ENCODE measurements around the gene PWWP2A. TPM values are rescaled to one million over a fixed set of nuclear protein-coding genes. Genes with fewer than 3 reads are reported as not detected.

Gene PWWP2A
- total and polyA plus RNA-seq, 2 of the 4 experiments (the other 2 are of a cell fraction): 8.8 to 12.5 TPM

- Histone ChIP-seq H2BK120ac (ENCODE audit: low read depth, low read length) (no peak overlapping the region), H3K27ac (ENCODE audit: insufficient read depth, low read length) (no peak overlapping the region), H3K23ac (ENCODE audit: low read depth, low read length) (no peak overlapping the region), H3K27me3 (ENCODE audit: control insufficient read depth, insufficient read depth, low read length) (no peaks in the 10 kb centered on the region), H3K9me3 (ENCODE audit: control insufficient read depth, insufficient read depth, low read length) (no peaks in the 10 kb centered on the region), H2BK5ac (ENCODE audit: low read depth, low read length, poor library complexity, severe bottlenecking) (no peak overlapping the region), H3K56ac (ENCODE audit: extremely low read depth, insufficient read depth, low read length) (no peak overlapping the region), H4K5ac (ENCODE audit: low read depth, low read length) (no peak overlapping the region), H3K4me3 (ENCODE audit: insufficient read depth, low read depth, low read length) (no peak overlapping the region), H3K9ac (ENCODE audit: low read depth, low read length) (no peak overlapping the region), H4K91ac (ENCODE audit: insufficient read depth, low read depth, low read length) (no peak overlapping the region), H2AK9ac (replicated peaks; ENCODE audit: low read depth, low read length, poor library complexity) (no peak overlapping the region), H3K79me1 (ENCODE audit: low read depth in 1 of 2, low read length in 2 of 2) (peaks cover 10 to 24% of the 10 kb centered on the region in 2 experiments; a peak in 3 of 4 replicates), H3K18ac (ENCODE audit: low read depth, low read length) (no peak overlapping the region), H2BK20ac (ENCODE audit: low read depth, low read length) (no peak overlapping the region), H2BK15ac (ENCODE audit: low read depth, low read length) (no peak overlapping the region), H2AK5ac (ENCODE audit: low read depth, low read length) (no peak overlapping the region), H3K4me2 (ENCODE audit: low read depth, low read length) (no peak overlapping the region), H3K9me1 (ENCODE audit: insufficient read depth, low read length) (peaks cover under 1% of the 10 kb centered on the region), H4K8ac (ENCODE audit: low read depth in 2 of 2, low read length in 2 of 2) (no peak overlapping the region), H3K14ac (replicated peaks; ENCODE audit: low read depth, low read length) (no peak overlapping the region), H2AFZ (replicated peaks; ENCODE audit: low read length, poor library complexity) (no peak overlapping the region), H3K36me3 (ENCODE audit: control insufficient read depth, insufficient read depth, low read length) (peaks cover 12% of the 10 kb centered on the region), H4K20me1 (ENCODE audit: insufficient read depth, low read length) (no peaks in the 10 kb centered on the region), H3K4ac (ENCODE audit: low read depth, low read length) (no peak overlapping the region), H3K4me1 (ENCODE audit: control insufficient read depth, insufficient read depth, low read length) (no peaks in the 10 kb centered on the region)
- no TSS peak for BruUV-seq (replicated peaks)
- dilution Hi-C loops (cut with HindIII; ENCODE audit: low sequenced_read_pairs, unreplicated experiment) (no loop called here), in situ Hi-C loops (cut with MboI; ENCODE audit: low sequenced_read_pairs) (no loop called here), intact Hi-C loops (cut with micrococcal nuclease) (loop anchor here (10.0 kb wide), 1 partner anchor 305 kb away; no protein-coding TSS in a partner anchor)
- no peak for TF ChIP-seq RFX5 (IDR thresholded peaks at IDR 0.05; ENCODE audit: low read depth, low read length)
- TF ChIP-seq RAD21 (IDR thresholded peaks at IDR 0.05; ENCODE audit: low read length): no peak
- 83% methylated on average over 1 of the region's 2 CpGs; no CpG with 5 or more reads in 1 of the 2 experiments for WGBS, 2 experiments (ENCODE audit: extremely low coverage in 2 of 2, insufficient read length in 1 of 2)
- DNase-seq (no peak), ATAC-seq (ENCODE audit: low read depth) (no peak; the same call in 1 of the 2 replicates)
- ChIA-PET POLR2A (ENCODE audit: unreplicated experiment) (no interaction called here), CTCF (no interaction called here)
Measured at GRCh38 chr5:160089531-160089930, 29.7 kb downstream of the PWWP2A start.

Data from IMR-90 (cell line).